HEK293 (cell line): Measurements from ENCODE around the gene UNC93B1.
"Not testable (repeated sequence)": the region's sequence is repeated elsewhere in the genome, so short reads cannot be mapped to it uniquely, and the experiment has no call there.

ENCODE experiments used
- CTCF ChIA-PET: fragments of 350-600 bp; formaldehyde crosslinking; extraction: SDS; loops from one replicate; lab custom pipeline; 2021; ENCODE audit warnings: antibody characterized with exemption; lab: Yijun Ruan, JAX
- POLR2A ChIA-PET: fragments of 300-600 bp; formaldehyde crosslinking; extraction: SDS; loops from one replicate; lab custom pipeline; 2020; ENCODE audit warnings: antibody characterized with exemption, inconsistent platforms; lab: Yijun Ruan, JAX
- H3K27ac ChIP-seq: fragments of 200-500 bp; sonication (Bioruptor generic); 2 replicates; pipeline ENCODE4 v1.5.1; 2014; ENCODE audit warnings: low read depth, low read length, control low read depth, inconsistent platforms; ENCODE audit errors: extremely low read depth
- H3K36me3 ChIP-seq, 2 experiments: fragments of 200-500 bp in 1 of 2; sonication (Bioruptor generic) in 1 of 2; 1 replicate in 1 of 2; 2 replicates in 1 of 2; pipeline ENCODE4 v1.5.1; 2014 to 2017; ENCODE audit warnings: inconsistent platforms in 2 of 2, low read length in 2 of 2; ENCODE audit not compliant: control insufficient read depth in 2 of 2, insufficient read depth in 1 of 2
- H3K4me1 ChIP-seq: fragments of 200-500 bp; sonication (Bioruptor generic); 2 replicates; pipeline ENCODE4 v1.5.1; 2014; ENCODE audit warnings: mild to moderate bottlenecking, low read length, inconsistent platforms; ENCODE audit not compliant: control insufficient read depth, insufficient read depth
- H3K4me3 ChIP-seq: 2 replicates; pipeline ENCODE4 v1.5.1; 2011; ENCODE audit warnings: low read depth, mild to moderate bottlenecking, control low read depth, low read length, moderate library complexity
- H3K9me3 ChIP-seq: fragments of 200-500 bp; sonication (Bioruptor generic); 2 replicates; pipeline ENCODE4 v1.5.1; 2014; ENCODE audit warnings: low read depth, low read length, inconsistent platforms; ENCODE audit not compliant: control insufficient read depth, insufficient read depth
- FEZF1 ChIP-seq: fragments of 450-650 bp; formaldehyde crosslinking; IDR thresholded peaks from 2 replicates; pipeline ENCODE4 v1.5.1; 2016; ENCODE audit warnings: missing biosample characterization, missing genetic modification characterization
- GLI4 ChIP-seq: fragments of 450-650 bp; formaldehyde crosslinking; IDR thresholded peaks from 2 replicates; pipeline ENCODE4 v1.5.1; 2016; ENCODE audit warnings: missing biosample characterization, missing genetic modification characterization
- GLIS2 ChIP-seq: fragments of 450-650 bp; formaldehyde crosslinking; IDR thresholded peaks from 2 replicates; pipeline ENCODE4 v1.5.1; 2016; ENCODE audit warnings: missing biosample characterization, missing genetic modification characterization
- KLF8 ChIP-seq: fragments of 450-650 bp; formaldehyde crosslinking; IDR thresholded peaks from 2 replicates; pipeline ENCODE4 v1.5.1; 2016; ENCODE audit warnings: missing biosample characterization, missing genetic modification characterization
- TCF7L2 ChIP-seq: IDR thresholded peaks from 2 replicates; pipeline ENCODE4 v1.6.1; 2011; ENCODE audit warnings: low read depth, mild to moderate bottlenecking, inconsistent platforms, low read length, moderate library complexity, borderline replicate concordance
- ZNF140 ChIP-seq: fragments of 450-650 bp; formaldehyde crosslinking; IDR thresholded peaks from 2 replicates; pipeline ENCODE4 v1.5.1; 2016; ENCODE audit warnings: missing biosample characterization, missing genetic modification characterization
- ZNF624 ChIP-seq: fragments of 450-650 bp; formaldehyde crosslinking; IDR thresholded peaks from 2 replicates; pipeline ENCODE4 v1.5.1; 2017; ENCODE audit warnings: missing biosample characterization, missing genetic modification characterization
- TF ChIP-seq, protein P1 (sequence below): fragments of 450-650 bp; formaldehyde crosslinking; optimal IDR thresholded peaks from 2 replicates; pipeline ENCODE3; 2016; ENCODE audit warnings: missing biosample characterization, mild to moderate bottlenecking, missing genetic modification characterization
- TF ChIP-seq, protein P2 (sequence below): fragments of 450-650 bp; formaldehyde crosslinking; IDR thresholded peaks from 2 replicates; pipeline ENCODE4 v1.5.1; 2016; ENCODE audit warnings: missing biosample characterization, missing genetic modification characterization

The UNC93B1 gene

DNA sequence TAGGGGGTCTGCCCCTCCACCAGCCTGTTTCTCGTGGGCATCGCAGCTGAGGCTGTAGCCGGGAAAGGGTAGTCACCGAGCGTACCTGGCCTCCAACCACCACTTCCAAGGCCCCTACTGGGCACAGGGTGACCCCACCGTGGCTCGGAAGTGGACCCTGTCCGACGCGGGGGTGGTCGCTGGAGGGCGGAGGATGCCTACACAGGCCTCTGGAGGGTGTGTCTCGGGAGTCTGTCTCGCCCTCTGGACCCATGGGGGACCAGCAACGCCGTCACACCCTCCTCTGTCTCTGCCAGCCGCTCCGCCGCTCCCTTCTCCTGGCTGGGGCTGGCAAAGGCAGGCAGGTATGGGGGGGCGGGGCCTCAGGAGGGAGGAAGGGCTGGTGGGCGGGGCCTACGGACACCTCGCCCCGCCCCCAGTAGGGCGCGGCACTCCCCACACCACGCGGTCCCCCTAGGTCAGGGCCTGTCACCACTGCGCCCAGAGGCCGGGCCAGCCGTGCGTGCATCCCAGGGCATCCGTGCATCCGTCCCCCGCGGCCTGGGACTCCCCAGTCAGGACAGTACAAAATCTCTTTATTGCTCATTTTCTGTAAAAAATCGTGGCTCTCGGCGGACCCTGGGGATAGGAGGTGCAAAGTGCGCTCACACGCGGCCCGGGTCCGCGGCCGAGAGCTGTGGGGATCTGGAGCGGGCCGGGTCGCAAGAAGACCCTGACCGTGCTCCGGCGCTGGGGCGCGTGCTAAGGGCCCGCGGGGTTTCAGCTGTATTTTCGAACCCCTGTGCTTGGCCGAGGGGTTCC lies 13.2 kb downstream of the UNC93B1 start:
- POLR2A ChIA-PET, CTCF ChIA-PET, H3K36me3 ChIP-seq, H3K27ac ChIP-seq, H3K4me1 ChIP-seq, H3K9me3 ChIP-seq, H3K4me3 ChIP-seq: not testable (repeated sequence)
- peak; percentile 41; the same call in 1 of the 2 replicates for TF ChIP-seq KLF8 (tag by site-specific recombination)

DNA sequence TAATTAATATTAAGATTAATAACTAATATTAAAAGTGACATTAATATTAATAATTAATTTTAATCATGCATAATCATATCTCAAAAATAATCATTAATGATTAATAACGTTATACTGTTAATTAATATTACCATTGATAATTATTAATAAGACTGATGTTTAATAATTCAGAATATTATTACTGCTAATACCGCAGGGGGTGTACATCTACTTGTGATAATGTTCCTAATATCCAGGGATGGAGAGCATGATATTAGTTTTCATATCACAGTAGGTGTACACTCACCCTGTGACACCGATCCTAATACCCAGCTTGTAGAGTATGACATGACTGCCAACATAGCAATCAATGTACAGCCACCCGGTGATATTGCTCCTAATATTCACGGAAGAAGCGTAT lies 18.6 kb downstream of the UNC93B1 start:
- H3K9me3 ChIP-seq, POLR2A ChIA-PET, H3K36me3 ChIP-seq, H3K4me1 ChIP-seq, H3K27ac ChIP-seq, H3K4me3 ChIP-seq, CTCF ChIA-PET: not testable (repeated sequence)

DNA sequence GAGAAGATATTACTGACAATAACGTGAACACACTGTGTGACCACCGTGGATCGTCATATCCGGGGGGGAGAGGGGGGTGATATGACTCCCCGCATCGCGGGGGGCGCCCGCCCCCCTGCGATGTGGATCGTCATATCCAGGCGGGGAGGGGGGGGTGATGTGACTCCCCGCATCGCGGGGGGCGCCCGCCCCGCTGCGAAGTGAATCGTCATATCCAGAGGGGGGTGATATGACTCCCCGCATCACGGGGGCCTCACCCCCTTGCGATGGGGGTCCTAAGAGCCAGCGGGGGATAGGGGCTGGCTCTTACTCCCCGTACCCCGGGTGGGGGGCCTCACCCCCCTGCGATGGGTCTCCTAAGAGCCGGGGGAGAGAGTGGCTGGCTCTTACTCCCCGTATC lies 19.9 kb downstream of the UNC93B1 start:
- H3K27ac ChIP-seq, result no peak overlapping the region
- H3K9me3 ChIP-seq, result no peaks in the 10 kb centered on the region
- no peaks in the 10 kb centered on the region for H3K36me3 ChIP-seq
- no peak for TF ChIP-seq FEZF1
- TF ChIP-seq GLIS2 (tag by site-specific recombination), result no peak
- no peak for TF ChIP-seq TCF7L2
- TF ChIP-seq, protein P1, sequence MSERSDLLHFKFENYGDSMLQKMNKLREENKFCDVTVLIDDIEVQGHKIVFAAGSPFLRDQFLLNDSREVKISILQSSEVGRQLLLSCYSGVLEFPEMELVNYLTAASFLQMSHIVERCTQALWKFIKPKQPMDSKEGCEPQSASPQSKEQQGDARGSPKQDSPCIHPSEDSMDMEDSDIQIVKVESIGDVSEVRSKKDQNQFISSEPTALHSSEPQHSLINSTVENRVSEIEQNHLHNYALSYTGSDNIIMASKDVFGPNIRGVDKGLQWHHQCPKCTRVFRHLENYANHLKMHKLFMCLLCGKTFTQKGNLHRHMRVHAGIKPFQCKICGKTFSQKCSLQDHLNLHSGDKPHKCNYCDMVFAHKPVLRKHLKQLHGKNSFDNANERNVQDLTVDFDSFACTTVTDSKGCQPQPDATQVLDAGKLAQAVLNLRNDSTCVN (tag by site-specific recombination), result no peak
- TF ChIP-seq ZNF140 (tag by site-specific recombination), result no peak
- no peak for TF ChIP-seq GLI4
- no peak for TF ChIP-seq ZNF624 (tag by site-specific recombination)
- H3K4me3 ChIP-seq, result no peak overlapping the region
- ChIA-PET POLR2A (no interaction called here), CTCF (no interaction called here)
- no peaks in the 10 kb centered on the region for H3K4me1 ChIP-seq

DNA sequence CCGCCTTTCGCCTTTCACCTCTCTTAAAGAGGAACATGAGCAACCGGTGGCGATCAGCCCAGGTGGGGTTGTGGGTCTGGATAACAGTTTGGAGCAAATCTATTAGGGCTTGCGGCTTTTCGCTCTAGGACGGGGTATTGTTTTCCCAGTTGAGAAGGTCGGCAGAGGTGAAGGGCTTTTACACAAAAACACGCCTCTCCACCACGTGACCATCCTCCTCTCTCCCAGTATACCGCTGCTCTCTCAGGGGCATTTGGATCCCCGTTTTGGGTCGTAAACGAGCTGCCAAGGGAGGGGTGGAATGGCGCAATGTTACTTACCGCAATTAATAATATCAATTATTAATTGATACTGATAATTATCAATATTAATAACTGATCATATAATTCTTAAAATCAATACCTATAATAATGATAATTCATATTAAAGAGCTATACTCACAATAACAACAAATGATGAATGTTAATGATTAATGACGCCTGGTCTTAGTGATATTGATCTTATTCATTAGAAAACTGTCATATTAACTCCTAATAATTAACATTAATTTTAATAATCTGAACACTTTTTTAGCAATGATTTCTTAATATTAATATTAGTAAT lies 21.5 kb downstream of the UNC93B1 start:
- not testable (repeated sequence) for H3K4me3 ChIP-seq, H3K9me3 ChIP-seq, H3K4me1 ChIP-seq, H3K36me3 ChIP-seq, H3K27ac ChIP-seq
- CTCF ChIA-PET, result interaction anchor here (0.9 kb wide), 1 partner anchor 12 kb away, joined by 3 read pairs; no protein-coding TSS in a partner anchor
- POLR2A ChIA-PET, result interaction anchor here (0.6 kb wide), 1 partner anchor 46 kb away, joined by 3 read pairs; no protein-coding TSS in a partner anchor

DNA sequence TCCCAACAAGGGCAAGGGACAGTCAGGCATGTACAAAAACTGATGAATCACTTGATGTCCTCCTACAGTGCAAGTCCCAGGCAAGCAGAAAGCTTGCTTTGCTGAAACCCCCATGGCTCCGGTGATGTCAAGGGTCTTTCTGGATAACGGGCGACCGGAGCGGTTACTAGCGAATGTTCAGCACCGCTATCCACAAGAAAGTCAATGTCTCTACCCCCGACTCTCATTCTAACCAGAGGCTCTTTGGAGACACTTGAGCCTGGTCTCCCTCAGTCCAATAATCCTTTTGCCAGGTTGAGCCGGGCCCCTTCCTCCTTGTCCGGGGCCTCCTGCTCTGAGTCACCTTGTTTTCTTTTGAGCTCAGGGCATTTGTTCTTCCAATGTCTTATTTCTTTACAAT lies 22.7 kb downstream of the UNC93B1 start:
- H3K36me3 ChIP-seq, POLR2A ChIA-PET, H3K27ac ChIP-seq, H3K9me3 ChIP-seq, H3K4me1 ChIP-seq, H3K4me3 ChIP-seq: not testable (repeated sequence)
- CTCF ChIA-PET, result interaction anchor here (0.6 to 1.2 kb wide), 4 partner anchors 13 to 181 kb away, joined by 3 to 5 read pairs (median 4); no protein-coding TSS in a partner anchor
- TF ChIP-seq, protein P2, sequence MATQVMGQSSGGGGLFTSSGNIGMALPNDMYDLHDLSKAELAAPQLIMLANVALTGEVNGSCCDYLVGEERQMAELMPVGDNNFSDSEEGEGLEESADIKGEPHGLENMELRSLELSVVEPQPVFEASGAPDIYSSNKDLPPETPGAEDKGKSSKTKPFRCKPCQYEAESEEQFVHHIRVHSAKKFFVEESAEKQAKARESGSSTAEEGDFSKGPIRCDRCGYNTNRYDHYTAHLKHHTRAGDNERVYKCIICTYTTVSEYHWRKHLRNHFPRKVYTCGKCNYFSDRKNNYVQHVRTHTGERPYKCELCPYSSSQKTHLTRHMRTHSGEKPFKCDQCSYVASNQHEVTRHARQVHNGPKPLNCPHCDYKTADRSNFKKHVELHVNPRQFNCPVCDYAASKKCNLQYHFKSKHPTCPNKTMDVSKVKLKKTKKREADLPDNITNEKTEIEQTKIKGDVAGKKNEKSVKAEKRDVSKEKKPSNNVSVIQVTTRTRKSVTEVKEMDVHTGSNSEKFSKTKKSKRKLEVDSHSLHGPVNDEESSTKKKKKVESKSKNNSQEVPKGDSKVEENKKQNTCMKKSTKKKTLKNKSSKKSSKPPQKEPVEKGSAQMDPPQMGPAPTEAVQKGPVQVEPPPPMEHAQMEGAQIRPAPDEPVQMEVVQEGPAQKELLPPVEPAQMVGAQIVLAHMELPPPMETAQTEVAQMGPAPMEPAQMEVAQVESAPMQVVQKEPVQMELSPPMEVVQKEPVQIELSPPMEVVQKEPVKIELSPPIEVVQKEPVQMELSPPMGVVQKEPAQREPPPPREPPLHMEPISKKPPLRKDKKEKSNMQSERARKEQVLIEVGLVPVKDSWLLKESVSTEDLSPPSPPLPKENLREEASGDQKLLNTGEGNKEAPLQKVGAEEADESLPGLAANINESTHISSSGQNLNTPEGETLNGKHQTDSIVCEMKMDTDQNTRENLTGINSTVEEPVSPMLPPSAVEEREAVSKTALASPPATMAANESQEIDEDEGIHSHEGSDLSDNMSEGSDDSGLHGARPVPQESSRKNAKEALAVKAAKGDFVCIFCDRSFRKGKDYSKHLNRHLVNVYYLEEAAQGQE (tag by site-specific recombination), result peak; percentile 90

DNA sequence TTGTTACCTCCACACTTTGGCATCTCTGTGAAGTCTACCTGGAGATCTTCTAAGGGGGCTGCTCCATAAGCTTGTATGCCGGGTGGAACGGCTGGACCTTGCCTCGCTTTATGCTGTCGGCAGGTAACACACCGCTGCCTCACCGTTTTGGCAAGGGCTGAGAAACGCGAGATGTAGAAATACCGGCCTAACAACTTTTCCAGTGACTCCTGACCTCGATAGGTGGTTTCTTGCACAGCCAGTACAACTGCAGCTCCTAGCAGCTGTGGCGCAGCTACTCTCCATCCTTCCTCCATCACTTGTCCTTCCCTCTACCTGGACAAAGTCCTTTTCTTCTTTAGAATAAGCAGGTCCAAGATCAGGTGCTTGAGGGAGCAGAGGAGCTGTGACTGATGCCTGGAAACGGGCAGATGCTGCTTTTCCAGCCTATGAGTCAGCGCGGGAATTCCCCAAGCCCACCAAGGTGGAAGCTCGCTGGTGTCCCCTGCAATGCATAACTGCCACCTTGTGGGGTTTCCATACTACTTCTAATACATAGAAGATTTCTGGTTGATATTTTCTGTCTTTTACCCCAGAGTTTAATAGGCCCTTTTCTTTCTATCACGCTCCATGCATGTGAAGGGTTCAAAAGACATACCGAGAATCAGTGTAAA lies 25.0 kb downstream of the UNC93B1 start:
- H3K36me3 ChIP-seq, H3K4me3 ChIP-seq, H3K27ac ChIP-seq, H3K9me3 ChIP-seq, H3K4me1 ChIP-seq, POLR2A ChIA-PET: not testable (repeated sequence)
- CTCF ChIA-PET, result interaction anchor here (0.7 kb wide), 1 partner anchor 324 kb away, joined by 5 read pairs; no protein-coding TSS in a partner anchor

DNA sequence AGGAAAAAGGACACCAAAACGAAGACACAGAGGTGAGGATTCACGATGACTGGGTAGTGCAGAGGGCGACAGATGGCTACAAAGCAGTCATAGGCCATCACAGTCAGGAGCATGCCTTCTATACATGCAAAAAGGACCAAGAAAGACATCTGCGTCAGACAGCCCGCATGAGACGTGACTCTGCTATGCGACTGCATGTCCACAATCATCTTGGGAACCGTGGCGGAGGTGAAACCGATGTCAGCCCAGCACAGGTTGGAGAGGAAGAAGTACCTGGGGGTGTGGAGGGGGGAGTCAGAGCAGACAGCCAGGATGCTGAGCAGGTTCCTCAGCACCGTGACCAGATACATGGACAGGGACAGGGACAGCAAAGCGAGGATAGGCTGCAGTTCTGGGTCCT lies 29.2 kb downstream of the UNC93B1 start:
- POLR2A ChIA-PET, H3K4me3 ChIP-seq, H3K9me3 ChIP-seq, H3K36me3 ChIP-seq, H3K27ac ChIP-seq, H3K4me1 ChIP-seq, CTCF ChIA-PET: not testable (repeated sequence)
